Measurements from ENCODE around the gene TMEM30A. TPM values are rescaled to one million over a fixed set of nuclear protein-coding genes. Genes with fewer than 3 reads are reported as not detected.
A peak's percentile ranks its signal among the peaks of the same experiment; 100 is the strongest.

Gene TMEM30A
- total RNA-seq, 1 experiment from 2014 or later = 36.8 TPM

DNA sequence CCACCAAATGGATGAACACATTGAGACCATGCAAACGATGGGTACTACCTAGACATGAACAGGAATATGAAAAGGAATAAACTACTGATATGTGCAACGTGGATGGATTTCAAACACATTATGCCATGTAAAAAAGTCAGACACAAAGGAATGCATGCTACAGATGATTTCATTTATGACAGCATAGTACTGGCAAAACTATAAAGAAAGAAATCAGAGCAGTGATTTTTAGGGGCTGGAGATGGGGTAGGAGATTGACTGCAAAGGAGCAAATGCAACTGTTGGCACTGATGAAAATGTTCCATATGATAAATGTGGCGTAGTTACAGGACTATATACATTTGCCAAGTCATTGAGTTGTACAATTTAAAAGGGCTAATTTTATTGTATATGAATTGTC, 65.3 kb downstream of the TMEM30A start:
- Histone ChIP-seq H3K4me1 (ENCODE audit: insufficient read depth, low read length) (peaks cover 5% of the 10 kb centered on the region), H3K9me2 (replicated peaks; ENCODE audit: low read length) (no peaks in the 10 kb centered on the region), H2AFZ (ENCODE audit: low read length) (no peak overlapping the region), H3K9me3 (ENCODE audit: low read length) (no peaks in the 10 kb centered on the region), H3F3A (ENCODE audit: low read length, unreplicated experiment) (no peaks in the 10 kb centered on the region), H3K27me3 (ENCODE audit: low read length) (no peaks in the 10 kb centered on the region), H4K20me1 (ENCODE audit: low read length) (no peaks in the 10 kb centered on the region), H3K36me3 (ENCODE audit: low read depth, low read length) (no peaks in the 10 kb centered on the region), H3K4me2 (ENCODE audit: low read length) (no peak overlapping the region), H3K9ac (ENCODE audit: low read length) (no peak overlapping the region), H3K79me2 (ENCODE audit: low read length) (no peaks in the 10 kb centered on the region), H3K4me3 (ENCODE audit: low read length) (no peak overlapping the region), H3K27ac (ENCODE audit: low read length) (no peak overlapping the region)
- no peak for TF ChIP-seq EZH2phosphoT487 (IDR thresholded peaks at IDR 0.05; ENCODE audit: borderline replicate concordance, low read length)
- no peak for TF ChIP-seq EZH2 (IDR thresholded peaks at IDR 0.05; ENCODE audit: low read length, unreplicated experiment)
- TF ChIP-seq, protein P1, sequence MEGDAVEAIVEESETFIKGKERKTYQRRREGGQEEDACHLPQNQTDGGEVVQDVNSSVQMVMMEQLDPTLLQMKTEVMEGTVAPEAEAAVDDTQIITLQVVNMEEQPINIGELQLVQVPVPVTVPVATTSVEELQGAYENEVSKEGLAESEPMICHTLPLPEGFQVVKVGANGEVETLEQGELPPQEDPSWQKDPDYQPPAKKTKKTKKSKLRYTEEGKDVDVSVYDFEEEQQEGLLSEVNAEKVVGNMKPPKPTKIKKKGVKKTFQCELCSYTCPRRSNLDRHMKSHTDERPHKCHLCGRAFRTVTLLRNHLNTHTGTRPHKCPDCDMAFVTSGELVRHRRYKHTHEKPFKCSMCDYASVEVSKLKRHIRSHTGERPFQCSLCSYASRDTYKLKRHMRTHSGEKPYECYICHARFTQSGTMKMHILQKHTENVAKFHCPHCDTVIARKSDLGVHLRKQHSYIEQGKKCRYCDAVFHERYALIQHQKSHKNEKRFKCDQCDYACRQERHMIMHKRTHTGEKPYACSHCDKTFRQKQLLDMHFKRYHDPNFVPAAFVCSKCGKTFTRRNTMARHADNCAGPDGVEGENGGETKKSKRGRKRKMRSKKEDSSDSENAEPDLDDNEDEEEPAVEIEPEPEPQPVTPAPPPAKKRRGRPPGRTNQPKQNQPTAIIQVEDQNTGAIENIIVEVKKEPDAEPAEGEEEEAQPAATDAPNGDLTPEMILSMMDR (conservative IDR thresholded peaks at IDR 0.05; ENCODE audit: low read depth, low read length) = no peak
- ATAC-seq (no peak), DNase-seq (no peak)
- intact Hi-C loops (cut with micrococcal nuclease) = no loop called here
- no TSS peak for BruUV-seq (replicated peaks)
- ChIA-PET POLR2A (ENCODE audit: unreplicated experiment) (no interaction called here), CTCF (no interaction called here)

DNA sequence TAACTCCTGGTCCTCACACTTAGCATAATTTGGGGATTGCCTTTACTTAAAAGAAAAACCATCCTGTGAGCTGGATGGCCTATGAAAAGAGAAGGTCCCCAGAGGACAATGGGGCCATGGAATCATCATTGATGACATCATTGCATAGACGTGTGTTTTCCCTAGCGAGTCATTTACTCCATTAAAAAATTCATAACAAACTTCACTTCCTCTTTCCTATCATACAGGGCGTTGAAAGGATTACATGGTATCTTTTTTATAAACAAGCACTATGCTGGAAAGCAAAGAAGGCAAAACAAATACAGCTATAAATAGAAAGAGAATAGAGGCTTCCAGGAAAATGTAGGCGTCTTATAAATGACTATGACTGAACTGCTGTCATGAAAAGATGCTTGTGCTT, 67.4 kb downstream of the TMEM30A start:
- ChIA-PET POLR2A (ENCODE audit: unreplicated experiment) (no interaction called here), CTCF (no interaction called here)
- peaks cover 5% of the 10 kb centered on the region for H3K4me1 ChIP-seq (ENCODE audit: insufficient read depth, low read length)
- H3K36me3 ChIP-seq (ENCODE audit: low read depth, low read length) = no peaks in the 10 kb centered on the region
- H3K4me3 ChIP-seq (ENCODE audit: low read length) = no peak overlapping the region
- H3K4me2 ChIP-seq (ENCODE audit: low read length) = no peak overlapping the region
- H3K9ac ChIP-seq (ENCODE audit: low read length) = no peak overlapping the region
- no peak for ATAC-seq
- no peaks in the 10 kb centered on the region for H4K20me1 ChIP-seq (ENCODE audit: low read length)
- no peaks in the 10 kb centered on the region for H3K9me2 ChIP-seq (replicated peaks; ENCODE audit: low read length)
- intact Hi-C loops (cut with micrococcal nuclease) = no loop called here
- TF ChIP-seq, protein P1 (conservative IDR thresholded peaks at IDR 0.05; ENCODE audit: low read depth, low read length) = no peak
- no peak for TF ChIP-seq EZH2phosphoT487 (IDR thresholded peaks at IDR 0.05; ENCODE audit: borderline replicate concordance, low read length)
- H3K27me3 ChIP-seq (ENCODE audit: low read length) = no peaks in the 10 kb centered on the region
- H3K27ac ChIP-seq (ENCODE audit: low read length) = no peak overlapping the region
- no peaks in the 10 kb centered on the region for H3K79me2 ChIP-seq (ENCODE audit: low read length)
- H3K9me3 ChIP-seq (ENCODE audit: low read length) = no peaks in the 10 kb centered on the region
- no peak overlapping the region for H2AFZ ChIP-seq (ENCODE audit: low read length)
- BruUV-seq (replicated peaks) = no TSS peak
- no peaks in the 10 kb centered on the region for H3F3A ChIP-seq (ENCODE audit: low read length, unreplicated experiment)
- DNase-seq = peak; percentile 15

DNA sequence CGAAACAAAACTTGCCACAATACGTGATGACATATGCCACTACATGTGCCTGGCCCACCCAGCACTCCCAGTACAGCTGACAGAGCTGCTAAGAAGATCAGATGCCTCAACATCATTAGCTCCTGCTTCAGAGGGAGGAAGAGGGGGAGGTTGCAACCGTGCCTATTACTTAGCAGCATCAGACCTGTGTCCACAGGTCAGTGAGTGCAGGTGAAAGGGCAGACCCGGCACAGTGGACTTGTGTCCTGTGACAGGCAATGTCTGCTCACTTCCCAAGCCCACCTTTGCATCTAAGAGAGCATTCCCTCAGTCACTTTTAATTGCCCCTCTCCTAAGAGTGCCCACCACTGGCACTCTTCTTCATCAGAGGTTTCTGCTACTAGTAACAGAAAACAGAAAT, 69.3 kb downstream of the TMEM30A start:
- Histone ChIP-seq H3K27ac (ENCODE audit: low read length) (no peak overlapping the region), H3K9me3 (ENCODE audit: low read length) (no peaks in the 10 kb centered on the region), H4K20me1 (ENCODE audit: low read length) (no peaks in the 10 kb centered on the region), H3K36me3 (ENCODE audit: low read depth, low read length) (no peaks in the 10 kb centered on the region), H3K27me3 (ENCODE audit: low read length) (no peaks in the 10 kb centered on the region), H3K4me2 (ENCODE audit: low read length) (no peak overlapping the region), H3K9me2 (replicated peaks; ENCODE audit: low read length) (no peaks in the 10 kb centered on the region), H3K4me1 (ENCODE audit: insufficient read depth, low read length) (peaks cover 15% of the 10 kb centered on the region), H3K9ac (ENCODE audit: low read length) (no peak overlapping the region), H3F3A (ENCODE audit: low read length, unreplicated experiment) (no peaks in the 10 kb centered on the region), H3K4me3 (ENCODE audit: low read length) (no peak overlapping the region), H3K79me2 (ENCODE audit: low read length) (no peaks in the 10 kb centered on the region), H2AFZ (ENCODE audit: low read length) (no peak overlapping the region)
- no TSS peak for BruUV-seq (replicated peaks)
- CTCF ChIA-PET = no interaction called here
- ATAC-seq (no peak), DNase-seq (no peak)
- TF ChIP-seq EZH2 (IDR thresholded peaks at IDR 0.05; ENCODE audit: low read length, unreplicated experiment) (no peak), EZH2phosphoT487 (IDR thresholded peaks at IDR 0.05; ENCODE audit: borderline replicate concordance, low read length) (no peak)
- TF ChIP-seq, protein P1 (conservative IDR thresholded peaks at IDR 0.05; ENCODE audit: low read depth, low read length) = no peak
- intact Hi-C loops (cut with micrococcal nuclease) = no loop called here
- POLR2A ChIA-PET (ENCODE audit: unreplicated experiment) = no interaction called here

Measured in PC-3 (cell line).